ENCODE results near the gene DDX43.

Gene DDX43

GRCh38 chr6:73413102-73413501, 18.5 kb downstream of the DDX43 start:
- TF ChIP-seq CTCF (IDR thresholded peaks at IDR 0.05; ENCODE audit: insufficient read depth, low read length, poor library complexity, severe bottlenecking): no peak
- Histone ChIP-seq H3K27me3 (replicated peaks; ENCODE audit: control insufficient read depth, insufficient read depth, low read length) (no peaks in the 10 kb centered on the region), H3K36me3 (ENCODE audit: control insufficient read depth, insufficient read depth, low read length) (no peaks in the 10 kb centered on the region), H3K4me3 (replicated peaks; ENCODE audit: low read depth, low read length) (no peak overlapping the region)
- DNase-seq (ENCODE audit: extremely low read depth, insufficient read length): no peak

GRCh38 chr6:73418081-73418741, 23.6 kb downstream of the DDX43 start:
- no peak for DNase-seq (ENCODE audit: extremely low read depth, insufficient read length)
- Histone ChIP-seq H3K27me3 (replicated peaks; ENCODE audit: control insufficient read depth, insufficient read depth, low read length) (no peaks in the 10 kb centered on the region), H3K36me3 (ENCODE audit: control insufficient read depth, insufficient read depth, low read length) (peaks cover 6% of the 10 kb centered on the region), H3K4me3 (replicated peaks; ENCODE audit: low read depth, low read length) (no peak overlapping the region)
- no peak for TF ChIP-seq CTCF (IDR thresholded peaks at IDR 0.05; ENCODE audit: insufficient read depth, low read length, poor library complexity, severe bottlenecking)

- H3K27me3 ChIP-seq (replicated peaks; ENCODE audit: control insufficient read depth, insufficient read depth, low read length): no peaks in the 10 kb centered on the region
- H3K36me3 ChIP-seq (ENCODE audit: control insufficient read depth, insufficient read depth, low read length): peaks cover 6% of the 10 kb centered on the region
- no peak for DNase-seq (ENCODE audit: extremely low read depth, insufficient read length)
- no peak for TF ChIP-seq CTCF (IDR thresholded peaks at IDR 0.05; ENCODE audit: insufficient read depth, low read length, poor library complexity, severe bottlenecking)
- H3K4me3 ChIP-seq (replicated peaks; ENCODE audit: low read depth, low read length): no peak overlapping the region
These were observed 26.9 kb downstream of the DDX43 start for GRCh38 chr6:73421534-73421933.

- peaks cover 17% of the 10 kb centered on the region for H3K36me3 ChIP-seq (ENCODE audit: control insufficient read depth, insufficient read depth, low read length)
- no peak for TF ChIP-seq CTCF (IDR thresholded peaks at IDR 0.05; ENCODE audit: insufficient read depth, low read length, poor library complexity, severe bottlenecking)
- H3K27me3 ChIP-seq (replicated peaks; ENCODE audit: control insufficient read depth, insufficient read depth, low read length): no peaks in the 10 kb centered on the region
- no peak overlapping the region for H3K4me3 ChIP-seq (replicated peaks; ENCODE audit: low read depth, low read length)
- no peak for DNase-seq (ENCODE audit: extremely low read depth, insufficient read length)
These were observed 40.6 kb downstream of the DDX43 start for GRCh38 chr6:73435236-73435635.

GRCh38 chr6:73443555-73443954, 48.9 kb downstream of the DDX43 start:
- Histone ChIP-seq H3K27me3 (replicated peaks; ENCODE audit: control insufficient read depth, insufficient read depth, low read length) (no peaks in the 10 kb centered on the region), H3K36me3 (ENCODE audit: control insufficient read depth, insufficient read depth, low read length) (peaks cover 8% of the 10 kb centered on the region), H3K4me3 (replicated peaks; ENCODE audit: low read depth, low read length) (no peak overlapping the region)
- no peak for TF ChIP-seq CTCF (IDR thresholded peaks at IDR 0.05; ENCODE audit: insufficient read depth, low read length, poor library complexity, severe bottlenecking)
- DNase-seq (ENCODE audit: extremely low read depth, insufficient read length): no peak
